GM19240 (cell line): ENCODE measurements around the gene IVD.
"Not testable (repeated sequence)": the region's sequence is repeated elsewhere in the genome, so short reads cannot be mapped to it uniquely, and the experiment has no call there.

ENCODE experiments used
- DNase-seq: peaks from one replicate; pipeline ENCODE4 v3.0.0; 2011; ENCODE audit warnings: low spot score; ENCODE audit not compliant: insufficient read length

Gene IVD

DNA sequence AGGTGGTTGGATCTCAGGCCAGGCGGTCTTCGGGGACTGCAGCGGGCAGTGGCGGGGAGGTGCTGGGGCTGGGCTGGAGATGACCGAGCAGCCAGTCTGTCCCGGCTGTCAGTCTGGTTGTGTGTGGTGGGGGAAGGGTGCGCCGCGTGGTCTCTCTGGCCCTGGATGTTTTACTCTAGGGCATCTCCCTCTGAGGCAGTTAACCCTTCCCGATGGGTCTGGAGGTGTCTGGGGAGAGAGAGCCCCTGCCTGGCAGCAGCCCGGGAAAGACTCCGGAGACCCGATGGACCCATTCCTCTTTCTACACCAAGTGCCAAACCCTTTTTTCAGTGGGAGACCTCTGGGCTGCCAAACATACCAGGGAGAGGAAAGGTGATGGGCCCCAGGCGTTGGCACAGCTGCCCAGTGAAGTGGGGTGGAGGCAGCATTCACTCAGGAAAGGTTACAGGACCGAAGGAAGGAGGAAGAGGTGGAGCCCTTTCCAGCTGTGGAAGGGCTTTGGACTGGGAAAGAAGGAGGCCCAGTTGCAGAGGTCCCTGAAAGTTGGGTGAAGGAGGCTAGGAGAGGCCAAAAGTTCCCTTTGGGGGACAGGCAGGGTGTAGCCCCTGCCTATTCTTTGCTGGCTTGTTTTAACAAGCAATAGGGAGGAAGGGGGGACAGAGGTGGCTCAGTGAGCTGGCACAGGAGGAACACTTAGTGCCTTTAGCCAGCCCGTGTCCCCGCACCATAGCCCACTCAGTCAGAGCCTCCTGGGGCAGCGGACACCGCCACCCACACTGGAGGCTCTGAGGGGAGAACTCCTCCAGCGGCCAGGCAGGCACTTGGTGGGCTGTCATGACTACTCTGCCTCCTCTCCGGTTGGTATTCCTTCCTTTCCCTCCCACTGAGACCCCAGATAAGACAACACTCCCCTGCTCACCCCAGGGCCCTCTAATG lies 32.4 kb downstream of the IVD start:
- DNase-seq, result no peak

DNA sequence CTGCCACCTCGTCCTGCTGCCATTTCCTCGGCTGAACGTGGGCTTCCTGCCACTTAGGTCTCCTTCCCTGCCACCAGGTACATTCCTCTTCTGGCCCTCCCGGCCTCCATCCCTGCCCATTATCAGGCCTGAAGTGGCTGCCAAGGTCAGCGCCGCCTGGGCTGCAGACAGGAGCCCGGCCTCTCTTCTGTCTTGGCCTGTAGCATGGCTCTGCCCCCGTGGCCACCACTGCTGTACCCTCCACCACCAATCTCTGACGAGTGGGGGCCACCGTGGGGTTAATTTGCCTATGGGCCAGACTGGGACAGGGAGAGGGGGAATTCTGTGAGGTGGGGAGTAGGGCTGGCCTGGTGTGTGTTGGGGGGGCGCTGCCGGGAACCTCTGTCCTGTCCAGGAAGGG lies 33.1 kb downstream of the IVD start:
- no peak for DNase-seq

DNA sequence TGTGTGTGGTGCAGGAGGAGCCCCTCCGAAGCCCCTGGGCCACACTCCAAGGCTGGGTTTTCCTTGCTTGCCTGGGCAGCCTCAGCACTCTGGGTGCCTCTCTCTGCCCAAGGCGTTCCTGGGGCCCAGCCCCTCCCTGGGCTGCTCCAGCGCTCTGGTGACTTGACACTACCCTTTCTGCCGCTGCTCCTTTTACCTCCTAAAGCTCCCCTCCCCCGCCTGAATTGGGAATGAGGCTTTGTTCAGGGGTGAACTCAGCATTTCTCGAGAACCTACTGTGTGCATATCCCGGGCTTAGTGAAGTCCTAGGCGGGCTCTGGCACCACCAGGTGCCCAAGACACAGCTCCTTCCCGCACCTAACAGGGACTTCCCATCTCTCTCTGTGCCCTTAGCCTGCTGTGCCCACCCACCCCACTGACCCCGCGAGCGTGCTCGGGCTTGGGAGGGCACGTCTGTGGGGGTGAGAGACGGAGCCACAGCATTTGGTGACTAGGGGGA lies 33.9 kb downstream of the IVD start:
- DNase-seq, result no peak

DNA sequence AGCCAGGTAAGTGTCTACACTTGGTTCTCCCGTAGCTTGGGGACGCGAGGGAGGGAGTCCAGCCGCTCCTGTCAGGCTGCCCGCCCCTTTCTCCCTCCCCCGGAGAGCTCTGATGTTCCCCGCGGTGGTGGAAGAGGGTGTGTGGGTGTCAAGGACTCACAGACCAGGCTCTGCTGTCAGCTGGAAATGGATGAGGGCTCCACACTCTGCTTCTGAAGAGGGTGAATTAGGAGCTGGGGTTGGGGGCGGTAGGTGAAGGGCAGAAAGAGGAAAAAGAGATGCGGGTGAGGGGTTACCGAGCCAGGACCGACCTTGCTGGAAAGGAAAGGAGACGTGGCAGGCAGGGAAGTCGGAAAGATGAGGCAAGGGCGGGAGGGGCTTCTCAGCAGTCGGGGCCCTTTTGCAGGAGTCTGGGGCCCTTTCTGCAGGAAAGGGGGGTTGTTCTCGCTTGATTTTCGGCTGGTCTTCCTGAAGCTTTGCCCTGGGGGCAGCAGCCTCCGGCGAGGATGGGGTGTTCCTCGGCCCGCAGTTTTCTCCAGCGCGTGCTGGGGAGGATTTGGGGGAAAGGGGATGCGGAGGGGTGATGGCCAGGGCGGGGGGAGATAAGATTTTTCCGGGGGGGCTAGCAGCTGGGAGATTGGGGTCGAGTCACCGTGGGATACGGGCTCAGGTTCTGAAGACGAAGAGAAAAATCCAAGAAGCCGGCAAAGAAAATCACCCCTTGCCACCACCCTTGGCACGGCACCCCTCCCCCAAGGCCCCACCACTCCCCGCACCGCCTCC lies 34.6 kb downstream of the IVD start:
- no peak for DNase-seq

DNA sequence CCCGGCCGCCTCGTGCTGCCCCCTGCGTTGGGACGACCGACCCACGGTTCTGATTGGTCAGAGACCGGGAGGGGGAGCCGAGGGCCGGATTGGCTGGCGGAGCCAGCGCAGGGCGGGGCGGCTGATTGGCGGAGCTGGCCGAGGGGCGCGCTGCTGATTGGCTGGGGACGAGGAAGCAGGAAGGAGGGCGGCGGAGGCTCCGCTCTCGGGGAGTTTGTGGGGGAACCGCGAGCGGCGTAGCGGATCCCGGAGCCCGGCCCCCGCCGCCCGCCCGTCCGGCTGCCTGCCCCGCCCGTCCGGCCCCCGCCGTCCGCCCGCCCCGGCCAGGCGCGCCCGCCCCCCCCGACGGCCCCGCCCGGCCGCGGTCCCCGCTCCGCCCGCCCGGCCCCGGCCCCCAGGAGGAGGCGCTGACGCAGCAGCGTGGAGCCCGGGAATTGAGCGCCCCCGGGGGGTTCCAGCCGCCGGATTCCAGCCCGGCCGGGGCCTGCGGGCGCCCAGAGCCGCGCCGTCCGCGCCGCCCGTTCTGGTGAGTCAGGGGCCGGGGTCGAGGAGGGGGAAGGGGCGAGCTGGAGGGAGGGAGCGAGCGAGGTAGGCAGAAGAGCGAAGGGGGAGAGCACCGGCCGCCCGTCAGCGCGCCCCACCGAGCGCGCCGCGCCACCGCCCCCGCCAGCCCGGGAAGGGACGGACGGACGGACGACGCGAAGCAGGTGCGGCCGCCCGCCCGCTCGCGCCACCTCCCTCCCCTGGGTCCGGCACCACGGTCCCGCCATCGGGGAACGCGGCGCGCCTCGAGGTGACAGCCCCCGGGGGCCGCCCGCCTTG lies 35.4 kb downstream of the IVD start, which contains the start of gene BAHD1:
TSS of gene BAHD1 (plus strand) at position 211 of the 822 bp plus-strand sequence. CDS start 17,512 bp downstream, outside the sequence.
- peak; percentile 99 for DNase-seq

DNA sequence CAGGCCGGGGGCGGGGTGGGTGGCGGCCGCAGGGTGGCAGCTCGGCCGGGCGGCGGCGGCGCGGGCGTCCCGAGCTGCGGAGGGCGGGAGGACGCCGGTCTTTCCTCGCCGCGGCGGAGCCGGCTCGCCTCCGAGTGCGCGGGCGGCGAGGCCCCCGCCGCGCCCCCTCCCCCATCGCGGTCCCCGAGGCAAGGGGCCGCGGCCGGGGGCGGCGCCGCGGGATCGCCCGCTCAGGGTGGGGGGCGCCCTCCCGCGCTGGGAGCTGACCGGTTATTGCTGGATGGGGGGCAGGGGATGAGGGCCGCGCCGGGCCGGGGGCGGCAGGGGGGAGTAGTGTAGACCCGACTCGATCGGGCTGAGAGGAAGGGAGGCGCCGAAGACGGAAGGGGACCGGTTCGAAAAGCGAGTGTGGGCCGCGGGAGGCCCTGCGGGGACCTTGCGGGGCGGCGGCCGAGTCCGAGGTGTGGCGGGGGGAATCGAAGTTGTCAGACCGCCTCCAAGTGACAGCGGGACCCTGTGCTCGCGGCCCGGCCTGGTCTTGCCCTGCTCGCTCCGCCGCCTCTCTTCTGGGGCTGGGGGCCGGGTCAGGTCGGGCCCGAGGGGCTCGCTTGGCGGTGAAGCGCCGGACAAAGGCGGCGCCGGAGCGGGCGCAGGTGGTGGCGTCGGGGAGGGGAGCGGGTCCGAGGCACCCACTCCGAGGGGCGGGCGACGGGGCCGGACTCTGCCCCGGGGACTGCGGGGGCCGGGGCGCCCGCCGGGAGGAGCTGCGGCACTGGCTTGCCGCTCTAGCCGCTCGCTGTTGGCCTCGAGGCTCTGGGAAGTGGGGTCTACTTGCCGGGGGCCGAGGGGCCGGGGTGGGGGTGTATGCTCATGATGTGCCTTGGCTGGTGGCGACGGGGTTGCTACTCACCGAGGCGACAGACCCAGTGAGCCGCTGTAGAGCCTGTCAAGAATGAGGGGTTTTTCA lies 36.3 kb downstream of the IVD start:
- DNase-seq, result no peak

DNA sequence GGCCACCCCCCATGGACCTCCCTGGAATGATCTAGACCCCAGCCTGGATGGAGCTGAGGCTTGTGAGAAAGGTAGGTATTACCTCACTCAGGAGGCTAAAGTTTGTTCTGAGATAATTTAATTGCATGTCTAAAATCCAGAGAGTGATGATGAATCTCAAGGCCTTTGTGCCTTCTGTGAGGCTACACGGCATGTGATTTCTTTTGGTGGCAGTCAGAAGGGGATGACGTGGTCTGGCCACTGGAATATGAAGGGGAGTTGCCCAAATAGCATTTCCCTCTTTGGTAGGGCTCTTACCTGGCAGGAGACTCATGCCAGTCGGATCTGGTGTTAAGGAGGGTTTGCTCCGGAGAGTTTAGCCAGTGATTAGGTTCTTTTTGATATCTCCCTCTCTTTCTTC lies 37.7 kb downstream of the IVD start:
- no peak for DNase-seq

DNA sequence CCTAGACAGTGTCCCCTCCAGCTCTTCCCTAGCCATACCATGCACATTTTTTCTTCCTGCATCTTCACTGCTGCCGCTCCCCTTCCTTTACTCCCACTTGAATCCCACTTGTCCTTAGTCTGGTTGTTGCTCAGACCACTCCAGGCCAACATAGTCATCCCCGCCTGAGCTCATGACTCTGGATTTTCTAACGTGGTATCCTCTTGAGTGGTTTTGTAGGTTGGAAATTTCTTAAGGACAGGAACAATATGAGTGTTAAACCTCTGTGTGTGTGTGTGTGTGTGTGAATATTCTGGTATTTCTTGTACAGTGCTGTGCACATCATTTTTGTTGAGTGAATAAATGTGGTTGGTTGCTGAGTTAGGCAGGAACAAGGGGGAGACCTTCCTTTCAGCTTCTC lies 38.3 kb downstream of the IVD start:
- no peak for DNase-seq

DNA sequence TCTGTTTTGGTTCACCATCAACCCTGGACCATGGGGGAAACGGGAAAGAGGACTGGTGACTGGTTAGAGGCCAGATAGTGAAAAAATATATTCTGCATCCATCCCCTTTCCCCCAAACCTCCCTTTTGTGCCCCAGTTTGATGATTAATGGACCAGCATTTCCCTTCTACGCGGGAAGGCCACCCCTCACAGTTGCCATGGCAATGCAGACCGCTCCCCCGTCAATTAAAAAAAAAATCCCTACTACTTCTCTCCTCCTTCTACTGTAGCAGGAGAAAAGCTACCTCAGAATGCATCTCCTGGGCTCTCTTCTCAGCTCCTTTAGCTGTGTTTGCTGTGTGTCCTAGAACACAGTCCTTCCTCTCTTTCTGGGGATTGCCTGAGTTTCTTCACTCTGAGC lies 39.1 kb downstream of the IVD start:
- DNase-seq, result no peak

DNA sequence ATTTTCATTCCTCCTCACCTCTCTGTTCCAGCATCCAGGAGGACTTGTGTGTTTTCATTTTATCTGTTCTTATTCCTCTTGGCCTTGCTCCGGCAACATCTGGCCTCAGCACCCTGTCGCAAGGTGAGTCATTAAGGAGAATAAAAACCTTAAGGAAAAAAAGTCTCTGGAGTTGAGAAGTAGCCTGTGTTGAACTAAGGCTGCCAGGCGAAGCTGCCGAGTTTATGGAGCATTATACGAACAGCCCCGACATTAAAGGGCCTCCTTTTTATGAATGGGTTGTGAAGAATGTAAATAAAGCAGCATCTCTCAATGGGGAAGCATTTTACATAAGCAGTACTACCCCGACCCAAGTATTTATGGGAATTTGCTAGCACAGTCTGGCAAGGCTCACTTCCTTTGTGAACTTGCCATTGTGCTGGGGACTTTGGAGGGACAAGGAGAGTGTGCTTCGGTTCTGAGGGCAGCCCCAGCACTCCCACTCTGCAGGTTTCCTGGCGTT lies 39.9 kb downstream of the IVD start:
- no peak for DNase-seq

DNA sequence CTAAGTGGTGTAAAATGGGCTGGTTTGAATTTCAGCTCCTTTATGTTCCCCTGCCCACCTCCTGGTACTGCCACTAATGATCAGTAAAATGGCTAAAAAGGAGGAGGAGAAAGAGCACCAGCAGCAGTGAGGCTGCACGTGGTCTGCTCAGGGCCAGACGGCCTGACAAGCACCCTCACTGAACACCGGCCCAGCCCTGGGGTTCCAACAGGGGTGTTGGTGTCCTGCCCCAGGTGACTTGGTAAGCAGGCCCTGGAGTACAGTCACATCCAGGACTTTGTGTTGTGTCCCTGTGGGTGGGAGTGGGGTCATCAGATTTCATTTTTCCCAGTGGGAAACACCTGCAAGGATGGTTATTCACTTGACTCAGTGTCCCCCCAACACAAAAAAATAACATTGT lies 40.5 kb downstream of the IVD start:
- no peak for DNase-seq

DNA sequence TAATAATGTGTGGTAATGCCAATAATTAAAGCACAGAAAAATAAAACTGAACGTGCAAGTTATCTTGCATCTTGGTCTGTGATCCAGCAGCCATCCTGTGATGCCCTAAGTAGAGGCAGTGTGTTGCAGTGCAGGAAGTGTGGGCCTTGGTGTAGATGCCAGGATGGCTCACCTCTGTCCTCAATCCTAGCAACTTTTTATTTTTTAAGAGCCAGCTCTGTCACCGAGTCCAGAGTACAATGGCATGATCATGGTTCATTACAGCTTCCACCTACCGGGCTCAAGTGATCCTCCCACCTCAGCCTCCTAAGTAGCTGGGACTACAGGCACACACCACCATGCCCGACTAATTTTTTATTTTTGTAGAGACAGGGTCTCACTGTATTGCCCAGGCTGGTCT lies 42.8 kb downstream of the IVD start:
- DNase-seq, result no peak

DNA sequence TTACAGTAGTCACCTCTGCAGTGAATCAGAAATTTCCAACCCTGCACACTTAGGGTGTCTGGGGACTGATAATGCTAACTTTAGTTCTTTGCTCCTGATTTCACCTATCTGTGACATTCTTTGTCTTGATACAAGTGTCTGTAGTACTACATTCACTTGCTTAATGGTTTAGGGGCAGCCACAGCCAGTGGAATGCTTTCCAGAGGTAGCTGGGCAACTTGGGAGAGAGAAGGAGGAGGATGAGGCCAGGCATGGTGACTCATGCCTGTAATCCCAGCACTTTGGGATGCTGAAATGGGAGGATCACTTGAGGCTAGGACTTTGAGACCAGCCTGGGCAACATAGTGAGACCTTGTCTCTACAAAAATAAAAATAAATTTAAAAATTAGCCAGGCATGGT lies 43.7 kb downstream of the IVD start:
- DNase-seq, result no peak

DNA sequence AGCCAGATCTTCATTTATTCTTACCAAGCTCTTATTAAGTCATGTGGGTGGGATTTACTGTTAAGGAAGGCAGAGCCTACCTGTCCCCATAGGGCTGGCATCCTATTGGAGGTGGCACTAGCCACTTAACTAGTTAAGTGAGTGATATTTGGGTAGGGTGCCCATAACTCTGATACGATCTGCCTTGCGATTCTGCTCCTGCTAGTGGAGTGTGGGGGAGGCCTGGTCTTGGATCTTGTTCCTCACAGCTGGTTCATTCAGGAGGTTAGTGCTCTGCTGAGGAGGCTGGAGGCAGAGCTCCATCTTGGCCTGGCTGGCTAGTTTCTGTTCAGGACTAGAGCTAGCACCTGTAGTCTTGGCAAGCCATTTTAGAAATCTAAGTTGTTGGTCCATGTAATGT lies 44.5 kb downstream of the IVD start:
- no peak for DNase-seq

DNA sequence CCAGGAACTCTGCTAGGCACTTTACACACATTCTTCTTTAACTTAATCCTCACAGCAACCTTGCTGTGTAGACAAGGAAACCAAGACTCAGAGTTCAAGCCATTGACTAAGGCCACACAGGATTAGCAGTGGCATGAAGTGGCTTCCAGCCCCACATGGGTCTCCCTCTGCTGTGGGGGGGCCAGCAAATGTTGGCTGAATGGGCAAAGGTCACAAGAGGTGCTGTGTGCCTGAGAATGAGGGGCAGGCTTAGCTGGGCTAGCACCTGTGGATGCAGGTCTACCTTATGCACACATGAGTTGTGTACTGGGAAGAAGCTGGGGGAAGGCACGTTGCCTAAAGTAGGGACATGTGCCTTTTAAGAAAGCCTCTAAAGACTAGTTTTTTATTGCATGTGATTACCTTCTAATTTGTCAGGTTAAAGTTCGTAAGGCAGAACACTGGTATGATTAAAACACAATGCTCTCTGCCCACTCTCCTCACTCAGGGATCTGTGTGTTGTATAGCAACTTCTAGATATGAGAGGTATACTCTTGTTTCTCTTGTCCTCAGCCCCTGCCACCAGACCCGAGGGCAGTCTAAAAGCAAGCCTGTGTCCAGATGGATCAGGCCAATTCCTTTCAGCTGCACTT lies 46.0 kb downstream of the IVD start:
- no peak for DNase-seq

DNA sequence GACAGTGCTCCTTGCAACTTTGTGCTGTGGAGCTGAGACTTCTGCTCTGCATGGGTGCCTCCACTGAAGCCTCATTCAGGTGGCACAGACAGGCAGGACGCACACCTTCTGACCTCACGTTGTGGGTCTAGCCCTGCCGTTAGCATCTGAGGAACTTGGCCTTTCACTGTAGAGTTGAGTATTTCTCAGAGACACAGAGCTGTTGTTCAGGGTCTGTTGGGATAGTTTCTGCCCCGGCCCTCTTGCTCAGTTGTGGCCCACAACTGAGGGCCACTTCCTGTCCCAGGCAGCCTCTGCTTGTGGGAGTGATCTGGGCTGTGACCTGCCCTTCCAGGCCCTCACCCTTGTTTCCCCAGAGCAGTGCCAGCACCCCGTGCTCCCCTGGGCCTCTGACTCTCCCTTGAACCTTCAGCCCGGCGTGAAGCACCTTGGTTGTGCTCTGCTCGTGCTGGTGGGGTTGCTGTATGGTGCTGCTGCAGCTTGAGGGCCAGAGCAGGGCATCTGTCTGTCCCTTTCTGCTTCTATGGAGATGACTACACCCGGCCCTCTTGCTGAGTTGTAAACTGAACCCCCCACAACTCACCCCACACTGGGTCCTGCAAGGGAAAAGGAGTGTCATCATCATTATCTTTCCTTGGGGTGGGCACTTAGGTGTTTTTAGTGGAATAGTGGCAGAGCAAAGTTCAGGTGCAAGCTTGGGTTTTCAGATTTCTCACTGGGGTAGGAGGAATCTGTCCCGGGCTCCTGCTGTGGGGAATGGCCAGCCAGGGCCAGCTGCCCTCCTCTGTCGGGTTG lies 46.9 kb downstream of the IVD start:
- DNase-seq, result no peak

DNA sequence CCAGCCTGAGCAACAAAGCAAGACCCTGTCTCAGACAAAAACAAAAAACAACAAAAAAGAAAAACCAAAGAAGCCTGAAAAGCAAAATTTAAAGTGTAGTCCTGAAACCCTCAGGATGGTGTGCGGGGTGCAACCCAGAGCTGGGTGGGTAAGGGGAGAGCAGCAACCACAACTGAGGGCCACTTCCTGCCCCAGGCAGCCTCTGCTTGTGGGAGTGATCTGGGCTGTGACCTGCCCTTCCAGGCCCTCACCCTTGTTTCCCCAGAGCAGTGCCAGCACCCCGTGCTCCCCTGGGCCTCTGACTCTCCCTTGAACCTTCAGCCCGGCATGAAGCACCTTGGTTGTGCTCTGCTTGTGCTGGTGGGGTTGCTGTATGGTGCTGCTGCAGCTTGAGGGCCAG lies 48.3 kb downstream of the IVD start:
- not testable (repeated sequence) for DNase-seq

DNA sequence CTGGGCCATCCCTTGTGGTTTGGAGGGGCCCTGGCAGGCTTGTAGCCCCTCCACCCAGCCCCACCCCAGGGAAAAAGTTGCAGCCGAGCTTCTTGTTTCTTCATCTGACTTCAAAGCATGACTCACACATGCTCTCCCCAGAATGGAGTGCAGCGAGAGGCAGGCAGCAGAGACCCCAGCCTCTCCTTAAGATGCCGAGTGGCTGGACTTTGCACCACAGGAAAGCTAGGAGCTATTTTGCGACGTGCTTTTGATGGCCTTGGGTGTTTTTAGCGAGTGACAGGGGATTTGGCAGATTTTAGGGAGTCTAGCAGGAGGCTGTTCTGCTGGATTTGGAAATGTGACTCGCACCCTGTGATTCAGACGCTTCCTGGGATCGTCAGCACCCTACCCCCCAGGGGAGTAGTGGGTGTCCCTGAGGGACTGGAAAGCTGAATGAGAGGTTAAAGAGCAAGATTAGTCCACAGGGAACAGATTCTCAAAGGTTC lies 49.4 kb downstream of the IVD start:
- no peak for DNase-seq

DNA sequence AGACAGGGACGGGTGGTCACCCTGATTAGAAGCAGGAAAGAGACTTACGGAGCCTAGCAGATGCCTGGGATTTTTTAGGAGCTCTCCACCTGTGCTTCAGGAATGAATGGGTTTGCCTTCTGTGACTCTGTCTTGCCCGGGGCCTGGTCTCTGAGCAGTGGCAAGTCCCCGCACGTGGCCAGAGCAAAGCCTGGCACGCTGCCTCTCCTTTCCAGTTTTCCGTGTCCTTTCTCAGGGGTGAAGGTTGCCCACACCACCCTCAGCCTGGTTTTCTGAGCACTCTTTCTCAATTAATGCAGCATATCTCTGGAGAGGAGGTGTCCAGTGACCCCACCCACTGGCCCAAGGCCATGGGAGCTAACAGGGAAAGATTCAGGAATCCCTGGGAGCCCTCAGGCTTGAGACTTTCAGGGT lies 50.7 kb downstream of the IVD start:
- no peak for DNase-seq
